ENCODE data around the gene EIPR1. TPM values are rescaled to one million over a fixed set of nuclear protein-coding genes. Genes with fewer than 3 reads are reported as not detected.
A peak's percentile ranks its signal among the peaks of the same experiment; 100 is the strongest.

Gene EIPR1
- polyA plus RNA-seq, 1 donor from 2014 or later: 138 TPM

DNA sequence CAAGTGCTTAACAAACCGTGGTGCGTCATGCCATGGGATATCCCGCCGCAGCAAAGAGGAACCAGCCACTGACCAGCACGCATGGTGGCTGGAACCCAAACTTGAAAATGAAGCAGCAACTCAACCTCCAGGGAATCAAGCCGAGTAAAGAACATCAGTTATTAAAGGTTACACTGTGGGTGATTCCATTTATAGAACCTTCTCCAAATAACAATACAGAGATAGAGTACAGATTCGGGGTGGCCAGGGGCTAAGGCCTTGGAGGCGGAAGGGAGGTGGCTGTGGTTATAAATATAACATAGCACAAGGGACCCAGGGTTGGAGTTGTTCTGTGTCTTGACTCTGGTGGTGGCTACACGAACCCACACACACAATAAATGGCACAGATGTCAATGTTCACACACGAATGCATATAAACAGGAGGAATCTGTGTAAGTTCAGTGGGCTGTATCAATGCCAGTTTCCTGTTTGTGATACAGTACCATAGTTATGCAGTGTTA is 123.1 kb downstream of the EIPR1 start:
- Histone ChIP-seq H3K4me2 (ENCODE audit: low read length) (no peak overlapping the region), H3K9me2 (ENCODE audit: insufficient read depth, low read length) (no peaks in the 10 kb centered on the region), H2AFZ (ENCODE audit: low read depth, low read length) (no peak overlapping the region), H3K4me3 (ENCODE audit: low read length) (no peak overlapping the region), H3K9ac (ENCODE audit: low read length) (no peak overlapping the region), H3K27ac (ENCODE audit: low read length) (peak overlapping the region; percentile 99), H3K9me3 (ENCODE audit: low read length) (peaks cover 6% of the 10 kb centered on the region), H3K79me2 (replicated peaks; ENCODE audit: insufficient read depth, low read length) (no peaks in the 10 kb centered on the region), H3F3A (ENCODE audit: insufficient read depth, low read length, poor library complexity, severe bottlenecking) (peaks cover 11% of the 10 kb centered on the region), H3K27me3 (ENCODE audit: insufficient read depth, low read depth, low read length) (no peaks in the 10 kb centered on the region), H3K36me3 (ENCODE audit: insufficient read depth, low read length) (no peaks in the 10 kb centered on the region), H4K20me1 (ENCODE audit: insufficient read depth) (no peaks in the 10 kb centered on the region)
- TF ChIP-seq TAF1 (IDR thresholded peaks at IDR 0.05; ENCODE audit: low read depth) (no peak), CTCF (IDR thresholded peaks at IDR 0.05; ENCODE audit: poor library complexity, severe bottlenecking) (no peak), REST (IDR thresholded peaks at IDR 0.05; ENCODE audit: borderline replicate concordance) (no peak), POLR2AphosphoS5 (IDR thresholded peaks at IDR 0.05) (no peak), EZH2 (IDR thresholded peaks at IDR 0.05; ENCODE audit: borderline replicate concordance, insufficient read depth, low read length, poor library complexity, severe bottlenecking) (no peak), RAD21 (conservative IDR thresholded peaks at IDR 0.05) (no peak), SMC3 (conservative IDR thresholded peaks at IDR 0.05; ENCODE audit: poor library complexity) (no peak), MXI1 (conservative IDR thresholded peaks at IDR 0.05; ENCODE audit: poor library complexity, severe bottlenecking) (no peak)

DNA sequence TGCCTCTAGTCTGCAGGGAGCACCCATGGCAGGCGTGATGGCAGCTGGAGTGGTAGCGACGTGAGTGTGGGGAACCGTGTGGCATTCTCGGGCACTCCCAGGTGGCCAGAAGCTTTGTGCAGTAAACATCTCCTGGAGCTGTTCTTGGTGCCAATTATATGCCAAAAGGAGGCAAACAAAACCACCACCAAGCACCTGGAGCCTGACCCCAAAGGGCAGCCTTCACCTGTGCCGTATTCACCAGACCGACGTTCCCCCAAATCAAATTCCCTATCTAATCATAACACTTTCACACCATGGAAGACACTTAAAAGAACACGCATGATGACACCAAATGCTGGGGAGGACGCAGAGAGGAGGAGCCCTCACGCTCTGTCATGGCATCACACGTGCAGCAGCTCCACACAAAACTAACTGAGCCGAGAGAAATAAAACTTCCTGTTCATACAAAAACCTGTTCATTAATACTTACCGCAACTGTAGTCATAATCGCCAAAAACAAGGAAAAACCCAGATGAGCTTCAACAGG is 123.6 kb downstream of the EIPR1 start:
- H3K4me3 ChIP-seq (ENCODE audit: low read length): no peak overlapping the region
- TF ChIP-seq CTCF (IDR thresholded peaks at IDR 0.05; ENCODE audit: poor library complexity, severe bottlenecking) (no peak), EP300 (conservative IDR thresholded peaks at IDR 0.05; ENCODE audit: poor library complexity, severe bottlenecking) (no peak)
- peaks cover 11% of the 10 kb centered on the region for H3F3A ChIP-seq (ENCODE audit: insufficient read depth, low read length, poor library complexity, severe bottlenecking)
- H3K79me2 ChIP-seq (replicated peaks; ENCODE audit: insufficient read depth, low read length): no peaks in the 10 kb centered on the region
- no peaks in the 10 kb centered on the region for H4K20me1 ChIP-seq (ENCODE audit: insufficient read depth)
- no peaks in the 10 kb centered on the region for H3K27me3 ChIP-seq (ENCODE audit: insufficient read depth, low read depth, low read length)
- peaks cover 8% of the 10 kb centered on the region for H3K9me3 ChIP-seq (ENCODE audit: low read length)
- H3K36me3 ChIP-seq (ENCODE audit: insufficient read depth, low read length): no peaks in the 10 kb centered on the region
- no peak overlapping the region for H3K9ac ChIP-seq (ENCODE audit: low read length)
- no peaks in the 10 kb centered on the region for H3K9me2 ChIP-seq (ENCODE audit: insufficient read depth, low read length)
- no peak overlapping the region for H3K4me2 ChIP-seq (ENCODE audit: low read length)
- H2AFZ ChIP-seq (ENCODE audit: low read depth, low read length): no peak overlapping the region
- H3K27ac ChIP-seq (ENCODE audit: low read length): peak overlapping the region; percentile 9

Data from neural cell (in vitro differentiated cells).